Uterus (tissue), 2 donors: ENCODE data around the gene ZNF20.

Experiments used
- POLR2A ChIP-seq, 2 donors: fragments of 450-650 bp; IDR thresholded peaks; one replicate each; pipeline ENCODE4 v1.6.1; 2016; ENCODE audit warnings: antibody characterized with exemption in 2 of 2, mild to moderate bottlenecking in 1 of 2, moderate library complexity in 1 of 2
- TF ChIP-seq, protein P1 (sequence below), 4 experiments: fragments of 200-600 bp in 2 of 4; fragments of 450-650 bp in 2 of 4; sonication (generic) in 2 of 4; IDR thresholded peaks; one replicate each; pipeline ENCODE4 v1.5.1; 2016 to 2019; ENCODE audit warnings: antibody characterized with exemption in 4 of 4, mild to moderate bottlenecking in 2 of 4, moderate library complexity in 1 of 4

DNA sequence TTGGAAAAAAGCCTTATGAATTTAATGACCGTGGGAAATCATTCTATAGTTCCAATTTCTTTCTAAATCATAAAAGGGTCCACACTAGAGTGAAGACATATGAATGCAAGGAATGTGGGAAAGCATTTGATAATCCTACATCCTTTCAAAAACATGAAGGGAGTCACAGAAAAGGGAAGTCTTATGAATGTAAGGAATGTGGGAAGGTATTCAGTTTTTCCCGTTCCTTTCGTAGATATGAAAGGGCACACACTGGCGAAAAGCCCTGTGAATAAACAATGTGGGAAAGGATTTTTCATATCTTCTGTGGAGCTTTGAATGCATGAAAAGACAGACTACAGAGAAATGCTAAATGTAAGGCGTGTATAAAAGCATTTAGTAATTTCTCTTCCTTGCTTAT, 27.0 kb downstream of the ZNF20 start:
- TF ChIP-seq, protein P1, sequence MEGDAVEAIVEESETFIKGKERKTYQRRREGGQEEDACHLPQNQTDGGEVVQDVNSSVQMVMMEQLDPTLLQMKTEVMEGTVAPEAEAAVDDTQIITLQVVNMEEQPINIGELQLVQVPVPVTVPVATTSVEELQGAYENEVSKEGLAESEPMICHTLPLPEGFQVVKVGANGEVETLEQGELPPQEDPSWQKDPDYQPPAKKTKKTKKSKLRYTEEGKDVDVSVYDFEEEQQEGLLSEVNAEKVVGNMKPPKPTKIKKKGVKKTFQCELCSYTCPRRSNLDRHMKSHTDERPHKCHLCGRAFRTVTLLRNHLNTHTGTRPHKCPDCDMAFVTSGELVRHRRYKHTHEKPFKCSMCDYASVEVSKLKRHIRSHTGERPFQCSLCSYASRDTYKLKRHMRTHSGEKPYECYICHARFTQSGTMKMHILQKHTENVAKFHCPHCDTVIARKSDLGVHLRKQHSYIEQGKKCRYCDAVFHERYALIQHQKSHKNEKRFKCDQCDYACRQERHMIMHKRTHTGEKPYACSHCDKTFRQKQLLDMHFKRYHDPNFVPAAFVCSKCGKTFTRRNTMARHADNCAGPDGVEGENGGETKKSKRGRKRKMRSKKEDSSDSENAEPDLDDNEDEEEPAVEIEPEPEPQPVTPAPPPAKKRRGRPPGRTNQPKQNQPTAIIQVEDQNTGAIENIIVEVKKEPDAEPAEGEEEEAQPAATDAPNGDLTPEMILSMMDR (IDR thresholded peaks at IDR 0.05), result no peak
- no peak for TF ChIP-seq POLR2A (IDR thresholded peaks at IDR 0.05)
